Renal cortex interstitium (tissue), 11 donors: ENCODE measurements around the gene EPN3. TPM values are rescaled to one million over a fixed set of nuclear protein-coding genes. Genes with fewer than 3 reads are reported as not detected.

Source experiments
- DNase-seq, 11 donors: peaks; one replicate each; pipeline ENCODE4 v3.0.0-alpha.2; 2013; ENCODE audit warnings: low read depth in 9 of 11, low spot score in 4 of 11; ENCODE audit errors: extremely low read depth in 1 of 11
- polyA plus RNA-seq, 3 donors: library from polyadenylated mRNA; unstranded; fragments of 120-200 nt; gene quantifications; one replicate each; pipeline ENCODE4 v1.2.1, GENCODE V29; 2013; ENCODE audit not compliant: insufficient read length in 3 of 3

Gene EPN3
- polyA plus RNA-seq, 3 donors = 5.9 to 15.0 (median 13.4) TPM

GRCh38 chr17:50576864-50577263 lies 44.3 kb downstream of the EPN3 start:
- DNase-seq = no peak

- DNase-seq = no peak
Observed at GRCh38 chr17:50577451-50577954, 45.0 kb downstream of the EPN3 start.

- DNase-seq = no peak
Observed at GRCh38 chr17:50578173-50578572, 45.6 kb downstream of the EPN3 start.

- DNase-seq = no peak
Observed at GRCh38 chr17:50579399-50579798, 46.9 kb downstream of the EPN3 start.

- DNase-seq = no peak
Observed at GRCh38 chr17:50580646-50581045, 48.1 kb downstream of the EPN3 start.

- DNase-seq = no peak
Observed at GRCh38 chr17:50581316-50581715, 48.8 kb downstream of the EPN3 start.

GRCh38 chr17:50582741-50583140 lies 50.2 kb downstream of the EPN3 start:
- no peak for DNase-seq

GRCh38 chr17:50583641-50584040 lies 51.1 kb downstream of the EPN3 start:
- DNase-seq = peak in 1 of 11 donors; percentile 51

- no peak for DNase-seq
Observed at GRCh38 chr17:50584116-50584515, 51.6 kb downstream of the EPN3 start.

GRCh38 chr17:50584749-50585148 lies 52.2 kb downstream of the EPN3 start:
- DNase-seq = no peak

GRCh38 chr17:50585346-50585745 lies 52.8 kb downstream of the EPN3 start:
- DNase-seq = no peak

- no peak for DNase-seq
Observed at GRCh38 chr17:50585891-50586290, 53.4 kb downstream of the EPN3 start.

GRCh38 chr17:50586421-50587247 lies 54.1 kb downstream of the EPN3 start:
- DNase-seq = no peak

- no peak for DNase-seq
Observed at GRCh38 chr17:50587571-50587970, 55.0 kb downstream of the EPN3 start.

GRCh38 chr17:50588391-50589049 lies 56.0 kb downstream of the EPN3 start:
- DNase-seq = no peak

- peak in 4 of 11 donors; percentile 49 to 75 (median 60) for DNase-seq
Observed at GRCh38 chr17:50589095-50589705, 56.7 kb downstream of the EPN3 start.

GRCh38 chr17:50590946-50591737 lies 58.6 kb downstream of the EPN3 start:
- no peak for DNase-seq

GRCh38 chr17:50593321-50593720 lies 60.8 kb downstream of the EPN3 start:
- DNase-seq = peak in 6 of 11 donors; percentile 53 to 71 (median 60)
